GM15510 (cell line): ENCODE measurements around the gene ARSG.

Experiments used
- POLR2A ChIP-seq: IDR thresholded peaks from 3 replicates; pipeline ENCODE4 v1.6.1; 2011; ENCODE audit warnings: borderline replicate concordance; ENCODE audit not compliant: insufficient read length; ENCODE audit errors: extremely low read depth

Gene ARSG

DNA sequence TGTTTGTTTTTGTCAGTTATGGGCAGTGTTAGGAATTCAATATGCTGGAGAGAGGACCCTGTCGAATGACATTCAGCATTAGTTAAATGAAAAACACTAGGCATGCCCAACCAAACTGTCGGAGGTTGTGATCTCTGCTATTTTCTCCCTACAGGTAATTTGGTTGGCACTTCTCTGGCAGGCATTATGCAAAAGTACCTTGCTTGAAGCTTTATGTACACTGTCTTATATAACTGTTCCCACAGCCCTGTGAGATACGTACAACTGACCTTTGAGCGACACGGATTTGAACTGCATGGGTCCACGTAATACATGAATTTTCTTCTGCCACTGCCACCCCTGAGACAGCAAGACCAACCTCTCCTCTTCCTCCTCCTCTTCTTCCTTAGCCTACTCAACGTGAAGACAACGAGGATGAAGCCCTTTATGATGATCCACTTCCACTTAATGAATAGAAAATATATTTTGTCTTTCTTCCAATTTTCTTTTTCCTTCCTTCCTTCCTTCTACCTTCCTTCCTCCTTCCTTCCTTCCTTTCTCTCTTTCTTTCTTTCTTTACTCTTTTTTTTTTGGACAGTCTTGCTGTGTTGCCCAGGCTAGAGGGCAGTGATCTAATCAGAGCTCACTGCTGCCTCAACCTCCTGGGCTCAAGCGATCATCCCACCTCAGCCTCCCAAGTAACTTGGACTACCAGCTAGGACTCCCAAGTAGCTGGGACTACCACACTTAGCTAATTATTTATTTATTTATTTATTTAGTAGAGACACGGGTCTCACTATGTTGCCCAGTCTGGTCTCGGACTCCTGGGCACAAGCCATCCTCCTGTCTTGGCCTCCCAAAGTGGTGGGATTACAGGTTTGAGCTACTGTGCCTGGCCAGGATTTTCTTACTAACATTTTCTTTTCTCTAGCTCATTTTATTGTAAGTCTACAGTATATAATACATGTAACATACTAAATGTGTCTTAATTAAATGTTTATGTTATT is 88.7 kb downstream of the ARSG start:
- TF ChIP-seq POLR2A: no peak

DNA sequence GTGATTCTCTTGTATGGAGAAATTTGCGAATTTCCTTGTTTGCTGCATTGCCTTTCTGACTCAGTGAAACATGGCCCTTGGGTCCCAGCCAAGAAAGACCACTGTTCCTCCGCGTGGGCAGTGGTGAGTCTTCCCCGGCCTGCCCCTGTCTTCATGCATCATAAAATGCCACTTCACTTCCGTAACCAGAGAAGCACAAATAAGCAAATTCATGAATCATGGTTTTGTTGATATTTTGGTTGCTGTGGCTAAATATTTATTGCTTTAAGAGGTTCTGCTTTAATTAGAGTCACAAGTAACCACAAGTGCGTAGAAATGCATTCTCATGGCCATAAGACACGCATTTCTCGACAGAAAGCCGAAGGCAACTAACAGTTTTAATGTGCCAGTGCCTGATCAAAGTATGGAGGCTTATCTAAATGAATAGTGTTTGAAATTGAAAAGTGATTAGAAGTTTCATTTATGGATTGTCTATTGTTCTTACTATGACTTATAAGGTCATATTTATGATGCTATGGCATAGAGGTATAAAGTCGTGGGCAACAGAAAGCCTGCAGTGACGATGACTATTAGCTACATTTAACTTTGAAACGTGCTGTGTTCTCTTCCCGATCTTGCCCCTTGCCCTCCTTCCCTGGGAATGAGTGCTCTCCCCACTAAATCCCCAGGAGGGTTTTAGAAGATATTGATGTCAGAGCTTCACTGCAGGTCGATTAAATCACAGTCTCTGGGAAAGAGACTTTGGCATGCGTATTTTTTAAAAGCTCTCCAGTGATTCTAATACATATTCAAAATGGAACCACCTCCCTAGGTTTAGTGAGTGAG is 90.0 kb downstream of the ARSG start:
- no peak for TF ChIP-seq POLR2A

DNA sequence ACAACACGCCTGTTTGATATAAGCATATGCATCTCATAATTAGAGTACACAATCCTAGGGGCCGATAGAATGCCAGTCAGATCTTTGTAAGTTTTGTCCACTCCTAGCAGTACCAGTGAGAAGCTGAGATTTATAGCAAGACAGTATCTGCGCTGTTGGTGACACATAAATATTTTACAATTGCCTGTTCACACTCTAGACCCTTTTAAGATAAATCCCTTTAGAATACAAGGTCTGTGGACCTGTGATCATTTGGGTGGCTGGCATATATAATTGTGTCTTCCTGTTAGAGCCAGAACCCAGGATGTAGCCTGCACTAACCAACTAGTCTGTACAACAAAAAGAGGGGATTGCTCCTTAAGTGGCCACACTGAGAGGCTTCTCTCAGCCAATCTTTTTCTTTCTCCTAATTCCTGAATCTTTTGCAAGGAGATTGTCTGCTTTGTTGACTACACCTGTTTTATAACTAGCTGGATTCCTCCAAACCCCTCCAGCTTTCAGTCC is 91.3 kb downstream of the ARSG start:
- no peak for TF ChIP-seq POLR2A

DNA sequence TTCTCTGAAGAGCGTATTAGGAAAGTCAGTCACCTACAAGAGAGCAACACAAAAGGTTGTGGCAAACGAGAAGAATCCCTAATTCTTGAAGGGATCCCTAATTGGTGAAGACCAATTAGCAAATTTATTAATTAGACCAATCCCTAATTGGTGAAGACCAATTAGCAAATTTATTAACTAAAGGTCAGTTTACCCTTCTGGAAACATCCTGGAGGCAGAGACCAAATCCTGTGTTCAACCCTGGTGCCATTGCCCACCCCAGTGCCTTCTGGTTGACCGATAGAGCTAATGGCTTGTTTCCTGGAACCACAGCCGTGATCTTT is 91.8 kb downstream of the ARSG start:
- no peak for TF ChIP-seq POLR2A

DNA sequence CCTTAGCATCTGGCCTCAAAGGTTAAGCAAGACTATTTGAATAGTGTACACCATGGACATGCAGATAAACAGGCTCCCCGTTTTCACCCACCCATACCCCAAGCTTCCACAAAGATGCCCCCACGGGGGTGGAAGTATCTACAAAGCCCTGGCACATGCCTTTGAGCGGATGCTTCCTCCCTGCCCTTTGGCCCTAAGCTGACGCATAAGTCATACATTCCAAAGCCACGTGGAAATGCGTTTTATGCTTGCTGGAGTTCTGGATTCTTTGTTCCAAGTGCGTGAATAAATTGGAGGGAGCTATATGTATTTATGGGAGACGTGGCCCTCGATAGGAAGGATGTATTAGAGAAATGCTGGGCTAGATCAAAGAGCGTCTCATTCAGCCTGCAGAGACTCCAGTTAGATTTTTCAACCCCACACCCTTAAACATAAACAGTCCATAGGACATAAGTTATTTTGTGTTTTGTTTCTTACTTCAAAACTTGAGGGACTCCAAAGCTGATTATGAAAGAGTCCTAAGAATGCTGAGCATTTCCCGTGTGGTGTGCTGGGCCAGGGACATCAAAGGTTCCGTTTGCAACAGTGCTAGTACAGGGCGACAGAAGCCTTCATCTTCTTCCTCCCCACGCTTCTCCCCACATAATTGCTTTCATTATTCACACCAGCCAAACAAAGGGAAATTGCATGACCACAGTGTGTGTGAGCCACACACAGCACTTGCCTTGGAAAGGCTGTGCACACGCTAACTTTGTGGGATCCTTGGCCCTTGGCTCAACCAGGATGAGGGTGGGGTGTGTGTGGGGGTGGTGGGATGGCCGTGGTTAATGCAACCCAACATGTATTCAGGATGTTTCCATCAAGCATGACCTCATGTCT is 92.4 kb downstream of the ARSG start:
- no peak for TF ChIP-seq POLR2A

DNA sequence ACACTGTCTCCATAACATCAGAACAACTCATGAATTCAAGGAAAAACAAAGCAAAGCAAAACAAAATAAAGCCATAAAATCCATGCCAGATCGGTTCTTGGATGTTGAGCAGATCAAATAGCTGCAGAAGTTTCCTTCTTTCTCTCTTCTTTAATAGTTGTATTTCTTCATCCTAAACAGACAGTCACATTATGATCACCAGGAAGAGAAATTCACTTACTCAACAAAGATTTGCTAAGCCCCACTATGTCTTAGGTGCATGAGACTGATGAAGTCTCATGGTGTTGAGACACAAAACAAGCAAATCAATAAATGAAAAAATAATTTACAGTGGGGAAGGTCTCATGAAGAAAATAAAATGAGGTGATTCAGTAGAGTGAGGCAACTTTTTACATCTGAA is 93.2 kb downstream of the ARSG start:
- TF ChIP-seq POLR2A: no peak

DNA sequence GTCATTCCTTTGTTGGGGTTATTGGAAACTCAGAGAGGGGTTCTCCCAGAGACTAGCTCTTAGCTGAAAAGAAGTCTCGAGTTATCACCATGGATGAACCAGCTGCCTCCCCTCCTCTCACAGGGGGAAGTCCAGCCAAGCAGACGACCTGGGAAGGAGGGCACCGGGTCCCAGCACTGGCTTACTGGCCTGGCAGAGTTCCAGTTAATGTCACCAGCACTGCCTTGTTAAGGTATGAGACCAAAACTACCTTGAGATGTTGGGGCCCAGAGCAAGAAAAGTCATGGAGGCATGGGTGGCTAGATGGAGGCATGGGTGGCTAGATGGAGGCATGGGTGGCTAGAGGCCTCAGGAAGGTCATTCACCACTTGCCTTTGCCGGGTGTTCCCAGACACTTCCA is 93.6 kb downstream of the ARSG start:
- no peak for TF ChIP-seq POLR2A

DNA sequence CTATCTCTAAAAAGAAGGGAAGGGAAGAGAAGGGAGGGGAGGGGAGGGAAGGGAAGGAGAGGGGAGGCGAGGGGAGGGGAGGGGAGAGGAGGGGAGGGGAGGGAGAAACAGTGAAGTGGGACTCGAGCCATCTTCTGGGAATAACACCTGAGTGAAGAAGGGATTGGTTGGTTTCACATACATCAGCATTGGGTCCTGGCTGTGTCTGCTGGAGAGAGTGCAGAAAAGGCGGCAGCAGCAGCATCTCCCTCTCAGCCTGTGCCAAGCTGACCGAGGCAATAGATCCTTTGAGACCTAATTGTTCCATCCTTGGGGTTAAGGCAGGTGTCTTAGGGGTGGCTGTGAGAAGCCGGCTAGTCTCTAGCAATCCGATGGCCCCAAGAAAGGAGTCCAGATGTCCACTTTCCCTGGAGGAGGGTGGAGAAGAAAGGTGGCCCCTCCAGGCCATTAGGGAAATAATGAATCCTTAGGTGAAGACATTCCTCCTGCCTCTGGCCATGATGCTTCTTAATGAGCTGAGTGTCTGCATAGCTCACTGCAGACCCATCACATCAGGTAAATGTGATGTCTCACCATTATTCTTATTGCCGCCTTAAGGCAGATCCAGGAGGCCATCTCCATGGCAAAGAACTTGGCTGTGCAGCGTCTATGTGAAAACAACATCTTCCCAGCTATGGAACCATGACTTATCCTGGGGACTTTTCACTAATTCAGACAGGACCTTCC is 94.4 kb downstream of the ARSG start:
- no peak for TF ChIP-seq POLR2A

DNA sequence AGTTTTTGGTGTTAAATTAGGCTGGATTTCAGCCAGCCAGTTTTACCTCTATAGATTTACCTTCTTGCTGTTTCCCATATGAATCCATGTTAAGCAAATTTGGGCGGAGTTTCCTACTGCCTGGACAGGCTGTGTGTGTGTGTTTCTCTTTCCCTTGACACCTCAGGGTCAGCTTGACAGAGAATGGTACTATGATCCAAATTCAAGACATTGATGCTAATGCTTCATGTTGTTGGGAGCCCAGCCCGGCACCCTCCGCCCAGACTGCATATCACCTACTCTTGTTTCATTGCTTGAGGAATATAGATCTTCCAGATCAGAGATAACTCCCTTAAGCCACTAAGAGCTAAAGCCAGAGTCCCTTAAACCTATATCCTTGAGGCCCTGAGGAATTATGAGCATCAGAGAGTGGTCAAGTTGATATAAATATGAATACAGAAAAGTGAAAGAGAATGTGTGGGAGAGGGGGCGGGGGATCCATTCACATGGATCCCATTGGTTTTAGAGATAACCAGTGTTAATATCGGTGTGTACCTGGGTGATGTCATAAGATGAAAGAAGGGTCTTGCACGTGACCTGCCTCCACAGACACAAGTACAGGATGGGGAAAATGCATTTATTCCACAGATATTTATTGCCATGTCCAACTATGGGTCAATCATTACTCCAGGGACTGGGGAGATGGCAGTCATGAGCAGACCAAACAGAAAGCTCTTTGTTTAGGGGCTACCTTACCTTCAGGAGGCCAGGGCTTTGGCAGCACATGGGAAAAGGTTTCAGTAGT is 96.3 kb downstream of the ARSG start:
- no peak for TF ChIP-seq POLR2A

DNA sequence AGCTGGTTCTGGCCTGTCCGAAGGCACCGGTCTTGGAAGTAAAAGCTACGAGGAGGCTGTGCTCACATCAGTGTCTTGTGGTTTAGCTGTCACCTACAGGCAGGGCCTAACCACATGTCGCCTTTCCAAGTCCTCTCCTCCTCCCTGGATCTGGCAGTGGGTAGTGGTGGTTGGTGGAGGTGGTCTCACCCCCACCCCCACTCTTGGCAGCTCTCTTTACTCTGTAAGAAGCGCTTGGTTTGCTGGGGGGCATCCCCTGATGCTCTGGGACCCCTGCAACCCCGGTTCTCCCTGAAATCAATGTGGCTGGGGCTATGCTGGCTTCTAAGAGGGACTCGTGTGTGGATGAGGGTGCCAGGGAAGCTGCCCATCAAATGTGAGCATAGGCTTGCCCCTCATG is 97.7 kb downstream of the ARSG start:
- no peak for TF ChIP-seq POLR2A

DNA sequence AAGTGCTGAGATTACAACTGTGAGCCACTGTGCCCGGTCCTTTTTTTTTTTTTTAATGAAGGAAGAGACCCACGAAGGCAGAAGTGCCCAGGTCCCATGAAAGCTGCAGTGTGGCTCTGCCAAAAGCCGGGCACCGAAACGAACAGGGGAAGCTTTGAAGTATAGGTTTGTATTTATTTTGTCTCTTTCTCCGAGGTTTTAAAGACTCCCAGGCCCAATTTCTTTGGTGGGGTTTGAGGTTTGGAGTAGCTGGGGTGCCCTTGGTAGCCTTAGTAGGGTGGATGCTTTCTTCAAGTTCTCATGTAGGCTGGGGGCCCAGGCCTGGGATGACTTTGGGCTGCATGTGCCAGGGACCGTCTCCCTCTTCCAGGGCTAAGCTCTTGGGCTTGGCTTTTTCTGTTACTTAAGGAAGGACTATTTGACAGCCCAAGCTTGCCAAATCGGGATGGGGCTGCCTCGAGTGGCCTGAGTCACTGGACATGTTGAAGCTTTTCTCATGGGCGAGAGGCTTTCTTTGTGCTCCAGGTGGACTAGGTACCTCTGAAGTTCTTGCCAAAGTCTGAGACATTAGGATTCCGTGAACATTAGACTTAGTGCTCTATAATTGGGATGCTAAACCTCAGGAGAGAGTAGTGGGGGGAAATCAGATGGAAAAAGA is 99.7 kb downstream of the ARSG start:
- TF ChIP-seq POLR2A: no peak

DNA sequence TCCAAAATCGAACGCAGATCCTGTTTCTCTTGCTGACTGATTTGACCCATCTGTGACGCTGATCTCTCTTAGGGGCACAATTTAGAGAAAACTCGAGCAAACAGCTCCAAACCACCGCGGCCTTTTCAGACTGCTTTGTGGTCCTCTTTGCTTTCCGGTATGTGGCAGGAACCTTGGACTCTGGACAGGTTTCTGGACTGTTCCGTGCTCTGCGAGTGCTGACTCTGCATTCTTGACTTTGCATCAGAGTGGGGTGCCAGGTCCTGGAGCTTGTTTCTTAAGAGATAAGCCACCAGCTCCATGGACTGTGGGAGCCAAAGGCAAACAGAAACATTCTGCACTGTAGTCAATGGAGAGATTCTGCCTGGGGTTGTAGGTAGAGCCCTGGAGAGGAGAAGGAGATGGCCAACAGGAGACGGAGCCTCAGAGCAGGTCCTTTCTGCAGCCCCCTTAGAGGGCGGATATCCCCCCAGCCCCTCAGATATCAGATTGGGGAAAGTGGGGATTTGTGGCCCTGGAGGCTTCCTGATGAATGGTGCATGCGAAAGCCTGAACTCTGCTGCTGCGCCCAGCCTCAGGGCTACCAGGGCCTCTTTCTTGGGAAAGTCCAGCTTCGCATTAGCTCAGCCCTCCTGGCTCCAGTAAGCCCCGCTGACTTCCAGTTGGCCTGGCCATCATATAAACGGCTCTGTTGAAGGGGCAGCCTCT is 100.4 kb downstream of the ARSG start:
- TF ChIP-seq POLR2A: no peak
